ENCODE data around the gene SYTL2.
"Not testable (repeated sequence)": the region's sequence is repeated elsewhere in the genome, so short reads cannot be mapped to it uniquely, and the experiment has no call there.

Gene SYTL2

GRCh38 chr11:85710917-85711316, 100.0 kb downstream of the SYTL2 start:
- no peak overlapping the region for H3K4me3 ChIP-seq (ENCODE audit: low read depth, low read length)
- no peak for DNase-seq (ENCODE audit: low read depth)

GRCh38 chr11:85709941-85710702, 100.8 kb downstream of the SYTL2 start:
- no peak for DNase-seq (ENCODE audit: low read depth)
- H3K4me3 ChIP-seq (ENCODE audit: low read depth, low read length): no peak overlapping the region

GRCh38 chr11:85705800-85706199, 105.1 kb downstream of the SYTL2 start:
- no peak for DNase-seq (ENCODE audit: low read depth)
- no peak overlapping the region for H3K4me3 ChIP-seq (ENCODE audit: low read depth, low read length)

GRCh38 chr11:85704967-85705366, 106.0 kb downstream of the SYTL2 start:
- no peak for DNase-seq (ENCODE audit: low read depth)
- no peak overlapping the region for H3K4me3 ChIP-seq (ENCODE audit: low read depth, low read length)

- no peak for DNase-seq (ENCODE audit: low read depth)
- no peak overlapping the region for H3K4me3 ChIP-seq (ENCODE audit: low read depth, low read length)
Measured at GRCh38 chr11:85699957-85700741, 110.8 kb downstream of the SYTL2 start.

- H3K4me3 ChIP-seq (ENCODE audit: low read depth, low read length): no peak overlapping the region
Measured at GRCh38 chr11:85698195-85698594, 112.7 kb downstream of the SYTL2 start.

GRCh38 chr11:85697747-85698146, 113.2 kb downstream of the SYTL2 start:
- DNase-seq (ENCODE audit: low read depth): no peak

More at GRCh38 chr11:85698195-85698594, 112.7 kb downstream of the SYTL2 start:
- no peak for DNase-seq (ENCODE audit: low read depth)

GRCh38 chr11:85695546-85695945, 115.4 kb downstream of the SYTL2 start:
- no peak overlapping the region for H3K4me3 ChIP-seq (ENCODE audit: low read depth, low read length)
- DNase-seq (ENCODE audit: low read depth): no peak

More at GRCh38 chr11:85697747-85698146, 113.2 kb downstream of the SYTL2 start:
- no peak overlapping the region for H3K4me3 ChIP-seq (ENCODE audit: low read depth, low read length)

GRCh38 chr11:85694385-85694980, 116.5 kb downstream of the SYTL2 start:
- DNase-seq (ENCODE audit: low read depth): peak; percentile 23
- H3K4me3 ChIP-seq (ENCODE audit: low read depth, low read length): no peak overlapping the region

GRCh38 chr11:85685820-85686459, 125.0 kb downstream of the SYTL2 start, which contains the start of gene CCDC89:
CCDC89 (minus strand) TSS chr11:85686195; CDS start chr11:85686130, 65 bp downstream.
- H3K4me3 ChIP-seq (ENCODE audit: low read depth, low read length): peak within 1 kb of the TSS; percentile 57
- DNase-seq (ENCODE audit: low read depth): peak; percentile 92

GRCh38 chr11:85685125-85685819, 125.7 kb downstream of the SYTL2 start:
- H3K4me3 ChIP-seq (ENCODE audit: low read depth, low read length): peak overlapping the region; percentile 57
- DNase-seq (ENCODE audit: low read depth): peak; percentile 36

GRCh38 chr11:85682330-85683305, 128.3 kb downstream of the SYTL2 start:
- DNase-seq (ENCODE audit: low read depth): no peak
- H3K4me3 ChIP-seq (ENCODE audit: low read depth, low read length): peak overlapping the region; percentile 66

- DNase-seq (ENCODE audit: low read depth): no peak
- H3K4me3 ChIP-seq (ENCODE audit: low read depth, low read length): no peak overlapping the region
Measured at GRCh38 chr11:85680897-85681296, 130.0 kb downstream of the SYTL2 start.

GRCh38 chr11:85679576-85679975, 131.4 kb downstream of the SYTL2 start:
- H3K4me3 ChIP-seq (ENCODE audit: low read depth, low read length): no peak overlapping the region
- no peak for DNase-seq (ENCODE audit: low read depth)

- no peak overlapping the region for H3K4me3 ChIP-seq (ENCODE audit: low read depth, low read length)
- DNase-seq (ENCODE audit: low read depth): no peak
Measured at GRCh38 chr11:85673393-85673792, 137.5 kb downstream of the SYTL2 start.

GRCh38 chr11:85672105-85672902, 138.6 kb downstream of the SYTL2 start:
- no peak for DNase-seq (ENCODE audit: low read depth)
- no peak overlapping the region for H3K4me3 ChIP-seq (ENCODE audit: low read depth, low read length)

GRCh38 chr11:85670949-85671663, 139.8 kb downstream of the SYTL2 start:
- not testable (repeated sequence) for DNase-seq (ENCODE audit: low read depth); H3K4me3 ChIP-seq (ENCODE audit: low read depth, low read length)

Measured in skeletal muscle cell (primary cell).